AG10803 (cell line): ENCODE measurements around the gene HADHB.

Source experiments
- DNase-seq: peaks from one replicate; pipeline ENCODE4 v3.0.0; 2010; ENCODE audit warnings: low read depth
- H3K4me3 ChIP-seq: 2 replicates; pipeline ENCODE4 v1.5.1; 2011; ENCODE audit warnings: mild to moderate bottlenecking, low read length, control low read depth
- TF ChIP-seq, protein P1 (sequence below): conservative IDR thresholded peaks from 2 replicates; pipeline ENCODE4 v1.5.1; 2011; ENCODE audit warnings: mild to moderate bottlenecking, low read length, control low read depth, inconsistent platforms

The HADHB gene

DNA sequence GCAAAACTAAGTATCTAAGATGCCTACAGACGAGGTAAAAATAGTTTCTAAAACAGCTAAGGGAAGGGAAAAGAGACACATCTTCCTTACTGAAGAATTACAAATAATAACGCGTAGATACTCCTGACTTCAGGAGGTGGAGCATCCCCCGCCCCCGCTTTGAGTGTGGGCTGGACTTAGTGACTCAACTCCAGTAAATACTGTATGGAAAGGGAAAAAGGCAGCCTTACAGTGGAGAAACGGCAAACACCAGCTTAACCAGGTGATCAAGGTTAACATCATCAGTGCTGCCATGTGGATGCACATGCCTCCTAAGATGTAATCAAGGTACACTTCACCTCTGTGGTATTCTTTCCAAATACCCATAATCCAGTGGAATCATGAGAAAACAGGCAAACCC lies 47.9 kb downstream of the HADHB start:
- H3K4me3 ChIP-seq: no peak overlapping the region
- no peak for DNase-seq
- TF ChIP-seq, protein P1, sequence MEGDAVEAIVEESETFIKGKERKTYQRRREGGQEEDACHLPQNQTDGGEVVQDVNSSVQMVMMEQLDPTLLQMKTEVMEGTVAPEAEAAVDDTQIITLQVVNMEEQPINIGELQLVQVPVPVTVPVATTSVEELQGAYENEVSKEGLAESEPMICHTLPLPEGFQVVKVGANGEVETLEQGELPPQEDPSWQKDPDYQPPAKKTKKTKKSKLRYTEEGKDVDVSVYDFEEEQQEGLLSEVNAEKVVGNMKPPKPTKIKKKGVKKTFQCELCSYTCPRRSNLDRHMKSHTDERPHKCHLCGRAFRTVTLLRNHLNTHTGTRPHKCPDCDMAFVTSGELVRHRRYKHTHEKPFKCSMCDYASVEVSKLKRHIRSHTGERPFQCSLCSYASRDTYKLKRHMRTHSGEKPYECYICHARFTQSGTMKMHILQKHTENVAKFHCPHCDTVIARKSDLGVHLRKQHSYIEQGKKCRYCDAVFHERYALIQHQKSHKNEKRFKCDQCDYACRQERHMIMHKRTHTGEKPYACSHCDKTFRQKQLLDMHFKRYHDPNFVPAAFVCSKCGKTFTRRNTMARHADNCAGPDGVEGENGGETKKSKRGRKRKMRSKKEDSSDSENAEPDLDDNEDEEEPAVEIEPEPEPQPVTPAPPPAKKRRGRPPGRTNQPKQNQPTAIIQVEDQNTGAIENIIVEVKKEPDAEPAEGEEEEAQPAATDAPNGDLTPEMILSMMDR: no peak

DNA sequence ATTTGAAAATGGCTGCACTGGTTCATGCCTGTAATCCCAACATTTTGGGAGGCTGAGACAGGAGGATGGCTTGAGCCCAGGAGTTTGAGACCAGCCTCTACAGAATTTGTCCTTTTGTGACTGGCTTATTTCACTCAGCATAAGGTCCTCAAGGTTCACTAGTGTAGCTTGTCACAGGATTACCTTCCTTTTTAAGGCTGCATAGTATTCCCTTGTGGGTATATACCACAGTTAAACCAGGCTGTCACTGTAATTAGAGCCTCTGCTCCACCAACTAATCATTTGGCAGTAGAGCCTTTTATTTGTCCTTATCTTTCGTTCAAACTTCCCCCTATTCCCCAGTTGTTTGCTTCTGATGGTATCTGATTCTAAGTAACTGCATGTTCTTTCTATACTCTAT lies 50.8 kb downstream of the HADHB start:
- H3K4me3 ChIP-seq: no peak overlapping the region
- TF ChIP-seq, protein P1: no peak
- no peak for DNase-seq

DNA sequence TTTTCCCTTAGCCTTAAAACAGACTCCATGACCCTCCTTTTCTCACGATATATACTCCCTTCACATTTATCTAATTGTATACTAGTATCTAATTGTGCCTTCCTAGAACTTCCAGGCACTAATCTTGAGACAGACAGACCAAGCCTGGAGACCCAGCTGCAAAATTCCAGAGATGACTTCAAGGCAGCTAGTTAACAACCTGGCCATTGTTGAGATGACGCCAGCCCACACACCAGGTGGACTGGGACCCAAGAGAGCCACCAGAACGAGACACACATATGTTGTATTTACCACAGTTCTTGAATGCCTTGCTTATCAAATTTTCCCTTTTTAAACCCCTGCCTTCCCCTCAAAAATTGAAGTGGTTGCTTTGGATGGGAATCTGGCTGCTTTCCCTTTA lies 52.3 kb downstream of the HADHB start:
- H3K4me3 ChIP-seq: no peak overlapping the region
- DNase-seq: no peak
- TF ChIP-seq, protein P1: no peak

DNA sequence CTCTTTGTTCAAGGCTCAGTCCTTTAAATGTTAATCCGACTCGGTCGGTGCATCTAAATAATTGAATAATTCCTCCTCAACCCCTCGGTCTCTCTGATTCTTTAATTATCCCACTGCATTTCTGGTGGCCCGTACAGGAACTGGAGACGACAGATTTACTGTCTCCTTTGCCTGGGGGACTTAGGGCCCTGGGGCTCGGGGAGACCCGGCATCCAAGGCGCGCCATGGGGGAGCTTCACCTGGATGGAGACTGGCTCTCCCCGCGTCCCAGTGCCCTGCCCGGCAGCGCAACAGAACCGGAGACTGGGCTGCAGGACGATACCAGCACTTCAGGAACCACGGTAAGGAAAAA lies 53.5 kb downstream of the HADHB start:
- no peak for DNase-seq
- H3K4me3 ChIP-seq: peak overlapping the region; percentile 66

DNA sequence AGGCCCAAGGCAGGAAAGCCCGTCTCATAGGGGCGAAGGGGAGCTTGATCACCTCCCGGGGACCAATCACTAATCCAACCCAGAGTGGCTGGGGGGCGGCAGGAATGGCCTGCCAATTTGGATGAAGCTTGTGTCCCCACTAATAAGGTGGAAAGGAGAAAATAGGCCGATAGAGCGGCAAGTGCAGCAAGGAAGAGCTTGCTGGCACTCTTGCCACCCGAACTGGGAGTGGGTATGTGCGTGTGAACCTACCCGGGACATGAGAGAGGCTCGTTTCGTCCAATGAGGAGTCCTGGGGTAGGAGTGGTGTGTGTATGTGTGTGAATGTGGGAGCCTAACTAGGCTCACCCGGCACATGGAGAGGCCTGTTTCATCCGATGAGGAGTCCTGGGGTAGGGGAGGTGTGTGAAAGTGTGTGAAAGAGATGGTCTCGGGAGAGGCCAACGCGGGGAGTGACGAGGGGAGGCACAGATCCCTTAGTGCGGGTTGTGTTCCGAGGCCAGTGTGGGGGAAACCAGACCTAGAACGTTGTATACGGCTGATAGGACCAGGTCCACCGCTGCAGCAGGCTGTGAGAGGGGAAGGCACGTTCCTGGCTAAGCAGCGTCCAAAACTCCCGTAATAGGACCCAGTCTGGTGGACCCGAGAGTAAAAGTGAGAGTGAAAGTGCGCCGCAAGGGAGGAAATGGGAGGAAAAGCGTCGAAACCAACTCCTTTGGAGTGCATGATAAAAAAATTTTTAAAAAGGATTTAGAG lies 54.1 kb downstream of the HADHB start:
- TF ChIP-seq, protein P1: no peak
- DNase-seq: peak; percentile 74
- peak overlapping the region; percentile 66 for H3K4me3 ChIP-seq

More for the DNA sequence above, 53.5 kb downstream of the HADHB start:
- TF ChIP-seq, protein P1: no peak

DNA sequence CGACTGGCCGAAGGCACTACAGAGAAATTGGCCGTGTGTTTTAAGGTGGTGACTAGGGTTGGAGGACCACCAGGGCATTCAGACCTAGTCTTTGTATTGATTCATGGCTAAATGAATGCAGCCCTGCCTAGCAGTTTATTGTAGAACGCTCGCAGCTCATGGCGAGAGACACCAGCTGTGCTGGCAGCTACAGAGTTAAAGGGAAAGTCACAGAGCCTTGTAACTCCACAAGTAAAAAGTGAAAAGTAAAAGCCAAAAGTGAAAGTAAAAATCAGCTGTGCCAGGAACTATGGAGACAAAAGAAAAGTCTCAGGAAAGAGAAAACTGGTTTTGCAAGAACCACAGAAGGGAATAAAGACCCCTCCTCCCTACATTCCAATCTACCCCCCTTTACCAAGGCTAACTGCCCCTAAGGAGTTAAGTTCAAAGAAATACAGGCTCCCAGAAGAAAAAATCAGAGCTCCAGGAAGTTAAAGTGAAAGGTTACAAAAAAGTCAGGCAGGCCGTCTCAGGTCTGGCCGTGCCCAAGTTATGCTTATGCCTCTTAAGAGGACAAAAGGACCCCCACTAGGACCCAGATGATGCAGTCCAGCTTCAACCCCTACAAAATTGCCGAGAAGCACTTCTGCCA lies 54.8 kb downstream of the HADHB start:
- peak; percentile 55 for DNase-seq
- peak overlapping the region; percentile 66 for H3K4me3 ChIP-seq
- TF ChIP-seq, protein P1: no peak

DNA sequence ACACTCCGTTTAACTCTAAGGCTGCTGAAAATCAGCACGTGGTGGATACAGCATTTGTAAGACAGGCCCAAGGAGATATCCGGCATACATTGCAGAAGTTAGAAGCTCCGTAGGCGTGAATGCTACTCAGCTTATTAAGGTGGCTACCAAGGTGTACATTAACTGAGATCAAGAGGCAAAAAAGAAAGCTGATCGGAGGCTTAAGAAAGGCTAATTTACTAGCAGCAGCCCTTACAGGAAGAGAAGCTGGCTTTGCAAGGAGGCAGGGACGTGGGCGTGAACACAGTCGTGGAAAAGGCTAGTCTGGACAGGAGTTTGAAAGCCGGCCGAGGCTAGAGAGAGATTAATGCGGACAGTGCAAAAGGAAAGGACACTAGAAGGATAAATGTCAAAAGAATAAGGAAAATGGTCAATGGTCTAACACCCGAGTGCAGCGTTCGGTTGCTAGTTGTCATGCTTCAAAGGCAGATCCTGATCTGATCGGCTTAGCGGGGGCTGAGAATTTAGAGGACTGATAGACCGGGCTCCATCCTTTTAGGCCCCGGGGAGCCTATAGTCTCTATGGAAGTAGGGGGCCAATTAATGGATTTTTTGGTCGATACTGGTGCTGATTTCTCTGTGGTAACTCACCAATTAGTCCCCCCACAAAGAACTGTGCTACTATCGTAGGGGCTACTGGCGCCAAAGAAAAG lies 55.6 kb downstream of the HADHB start:
- peak overlapping the region; percentile 66 for H3K4me3 ChIP-seq
- TF ChIP-seq, protein P1: no peak
- DNase-seq: peak; percentile 42
